Common myeloid progenitor, CD34-positive (primary cell): ENCODE data around the gene DDIT3.
A peak's percentile ranks its signal among the peaks of the same experiment; 100 is the strongest.

Experiments used
- CTCF ChIA-PET: fragments of 350-600 bp; sonication (Branson Sonifier 250); formaldehyde crosslinking; loops from one replicate; lab custom pipeline; 2021; ENCODE audit warnings: antibody characterized with exemption; lab: Charles Lee
- POLR2A ChIA-PET: fragments of 350-600 bp; sonication (Branson Sonifier 250); formaldehyde crosslinking; loops from one replicate; lab custom pipeline; 2021; ENCODE audit warnings: antibody characterized with exemption; lab: Charles Lee
- DNase-seq, 3 donors: peaks; one replicate each; pipeline versions ENCODE4 v3.0.0 to v3.0.0-alpha.2; 2013
- H3K27ac ChIP-seq, 2 experiments: 1 replicate in 1 of 2; 2 replicates in 1 of 2; pipeline ENCODE4 v1.7.0; 2013; ENCODE audit warnings: inconsistent platforms in 2 of 2, low read length in 2 of 2, mild to moderate bottlenecking in 2 of 2, low read depth in 1 of 2, moderate library complexity in 1 of 2; ENCODE audit not compliant: severe bottlenecking in 2 of 2, insufficient read depth in 1 of 2, poor library complexity in 1 of 2
- H3K27me3 ChIP-seq, 5 experiments: replicated peaks in 2 of 5; 1 replicate in 3 of 5; 2 replicates in 2 of 5; pipeline versions ENCODE4 v1.6.1 to v1.7.0; 2013; ENCODE audit warnings: low read length in 4 of 5, mild to moderate bottlenecking in 2 of 5, moderate library complexity in 2 of 5, inconsistent platforms in 1 of 5; ENCODE audit not compliant: insufficient read depth in 5 of 5, control insufficient read depth in 4 of 5
- H3K36me3 ChIP-seq, 4 experiments: 1 replicate in 2 of 4; 2 replicates in 2 of 4; pipeline versions ENCODE4 v1.6.1 to v1.7.0; 2013; ENCODE audit warnings: low read length in 3 of 4, control low read depth in 1 of 4, mild to moderate bottlenecking in 1 of 4; ENCODE audit not compliant: control insufficient read depth in 4 of 4, insufficient read depth in 4 of 4
- H3K4me1 ChIP-seq, 4 experiments: 1 replicate in 3 of 4; 2 replicates in 1 of 4; pipeline versions ENCODE4 v1.6.1 to v1.7.1; 2013; ENCODE audit warnings: low read length in 3 of 4, mild to moderate bottlenecking in 3 of 4, control low read depth in 1 of 4, inconsistent platforms in 1 of 4, moderate library complexity in 1 of 4; ENCODE audit not compliant: control insufficient read depth in 4 of 4, insufficient read depth in 4 of 4; ENCODE audit errors: control extremely low read depth in 1 of 4
- H3K4me3 ChIP-seq, 7 experiments: 1 replicate in 4 of 7; 2 replicates in 3 of 7; pipeline versions ENCODE4 v1.5.1 to v1.7.0; 2013; ENCODE audit warnings: mild to moderate bottlenecking in 7 of 7, low read length in 6 of 7, moderate library complexity in 6 of 7, inconsistent platforms in 2 of 7, low read depth in 2 of 7, control low read depth in 1 of 7; ENCODE audit not compliant: insufficient read depth in 4 of 7, control insufficient read depth in 1 of 7; ENCODE audit errors: extremely low read depth in 1 of 7
- H3K9me3 ChIP-seq, 5 experiments: 1 replicate in 4 of 5; 2 replicates in 1 of 5; pipeline versions ENCODE4 v1.6.1 to v1.7.1; 2013; ENCODE audit warnings: low read length in 4 of 5, mild to moderate bottlenecking in 2 of 5, inconsistent platforms in 1 of 5, low read depth in 1 of 5, moderate library complexity in 1 of 5; ENCODE audit not compliant: control insufficient read depth in 4 of 5, insufficient read depth in 2 of 5; ENCODE audit errors: control extremely low read depth in 1 of 5
- WGBS: methylation state at CpG from one replicate; pipeline ENCODE4 v1.1.5; 2013; ENCODE audit not compliant: insufficient coverage; 5-methylcytosine and 5-hydroxymethylcytosine counted together

Gene DDIT3

GRCh38 chr12:57552306-57552651, 32.0 kb upstream of the DDIT3 start:
- H3K36me3 ChIP-seq: no peaks in the 10 kb centered on the region
- H3K4me1 ChIP-seq: peaks cover 0 to 16% (median 4%) of the 10 kb centered on the region in 4 experiments
- H3K4me3 ChIP-seq: no peak overlapping the region
- POLR2A ChIA-PET: no interaction called here
- H3K9me3 ChIP-seq: no peaks in the 10 kb centered on the region
- no peak for DNase-seq
- peaks cover 0 to 32% (median 6%) of the 10 kb centered on the region in 5 experiments for H3K27me3 ChIP-seq
- WGBS: 88% methylated on average over 1 of the region's 2 CpGs
- H3K27ac ChIP-seq: peak overlapping the region in 1 of 2 experiments; percentile 45
- CTCF ChIA-PET: interaction anchor here (0.9 to 2.6 kb wide), 5 partner anchors 10 to 32 kb away, joined by 3 to 12 read pairs (median 3); no protein-coding TSS in a partner anchor

DNA sequence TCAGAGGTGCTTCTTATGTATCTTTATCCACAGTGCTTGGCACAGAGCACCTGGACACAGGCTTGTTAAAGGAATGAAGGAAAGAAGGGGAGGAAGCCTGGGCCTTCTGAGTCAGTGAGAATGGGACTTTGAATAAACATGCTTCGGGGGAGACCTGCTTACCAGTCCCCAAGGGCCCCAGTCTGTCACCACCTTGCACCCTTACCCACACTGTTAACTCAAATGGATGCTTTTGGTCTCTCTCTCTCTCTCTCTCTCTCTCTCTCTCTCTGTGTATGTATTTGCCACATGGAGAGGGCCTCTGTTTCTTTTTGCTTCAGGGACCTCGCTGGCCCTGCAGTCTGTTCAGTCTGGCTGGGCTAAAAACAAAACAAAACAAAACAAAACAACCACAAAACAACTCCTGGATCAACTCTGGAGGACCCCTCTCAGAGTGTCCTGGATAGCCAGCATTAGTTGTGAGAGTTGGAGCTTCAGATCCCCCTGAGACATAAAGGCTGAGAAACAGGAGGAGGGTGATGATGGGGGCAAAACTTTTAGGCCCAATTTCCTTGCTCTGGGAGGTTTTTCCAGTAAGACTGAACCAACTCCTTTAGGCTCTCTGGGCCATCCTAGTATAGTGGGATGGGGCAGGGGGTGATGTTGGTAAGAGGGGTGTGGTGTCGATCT, 31.5 kb upstream of the DDIT3 start:
- no peak for DNase-seq
- H3K4me1 ChIP-seq: peaks cover 0 to 17% (median 4%) of the 10 kb centered on the region in 4 experiments
- CTCF ChIA-PET: interaction anchor here (0.9 to 2.6 kb wide), 5 partner anchors 11 to 33 kb away, joined by 3 to 12 read pairs (median 3); no protein-coding TSS in a partner anchor
- H3K4me3 ChIP-seq: no peak overlapping the region
- H3K9me3 ChIP-seq: no peaks in the 10 kb centered on the region
- POLR2A ChIA-PET: interaction anchor here (0.7 kb wide), 1 partner anchor 8 kb away, joined by 3 read pairs; no protein-coding TSS in a partner anchor
- H3K27ac ChIP-seq: no peak overlapping the region
- no peaks in the 10 kb centered on the region for H3K36me3 ChIP-seq
- peaks cover 0 to 32% (median 6%) of the 10 kb centered on the region in 5 experiments for H3K27me3 ChIP-seq
- WGBS: no CpG with 5 or more reads among the region's 3 CpGs

- Histone ChIP-seq H3K27me3 (peaks cover 0 to 32% (median 6%) of the 10 kb centered on the region in 5 experiments), H3K4me3 (peak overlapping the region in 4 of 7 experiments; percentile 65 to 79 (median 74)), H3K9me3 (no peaks in the 10 kb centered on the region), H3K36me3 (no peaks in the 10 kb centered on the region), H3K4me1 (peaks cover 0 to 24% (median 10%) of the 10 kb centered on the region in 4 experiments), H3K27ac (no peak overlapping the region)
- ChIA-PET POLR2A (no interaction called here), CTCF (interaction anchor here (2.6 kb wide), 1 partner anchor 34 kb away, joined by 12 read pairs; no protein-coding TSS in a partner anchor)
- WGBS: 38% methylated on average over 3 of the region's 7 CpGs
- no peak for DNase-seq
Observed at GRCh38 chr12:57550641-57551549, 30.6 kb upstream of the DDIT3 start.

GRCh38 chr12:57549909-57550640, 29.8 kb upstream of the DDIT3 start, which contains the start of gene KIF5A:
Gene KIF5A (plus strand): TSS chr12:57550044. CDS start chr12:57550272, 228 bp downstream.
- 5% methylated on average over 44 of the region's 52 CpGs for WGBS

GRCh38 chr12:57549203-57549908, 29.0 kb upstream of the DDIT3 start:
- CTCF ChIA-PET: no interaction called here
- H3K9me3 ChIP-seq: no peaks in the 10 kb centered on the region
- WGBS: 94% methylated on average over 4 of the region's 13 CpGs
- H3K4me3 ChIP-seq: peak overlapping the region in 4 of 7 experiments; percentile 65 to 79 (median 74)
- peaks cover 0 to 32% (median 6%) of the 10 kb centered on the region in 5 experiments for H3K27me3 ChIP-seq
- peaks cover 0 to 28% (median 14%) of the 10 kb centered on the region in 4 experiments for H3K4me1 ChIP-seq
- POLR2A ChIA-PET: no interaction called here
- H3K36me3 ChIP-seq: peaks cover 0 to 4% (median 0%) of the 10 kb centered on the region in 4 experiments
- no peak overlapping the region for H3K27ac ChIP-seq
- no peak for DNase-seq

More at GRCh38 chr12:57549909-57550640, 29.8 kb upstream of the DDIT3 start, which contains the start of gene KIF5A:
- ChIA-PET POLR2A (no interaction called here), CTCF (no interaction called here)
- Histone ChIP-seq H3K36me3 (no peaks in the 10 kb centered on the region), H3K9me3 (no peaks in the 10 kb centered on the region), H3K4me1 (peaks cover 0 to 28% (median 14%) of the 10 kb centered on the region in 4 experiments), H3K4me3 (peak within 1 kb of the TSS in 6 of 7 experiments; percentile 25 to 79 (median 69)), H3K27me3 (peaks cover 0 to 32% (median 6%) of the 10 kb centered on the region in 5 experiments), H3K27ac (no peak within 1 kb of the TSS)
- peak; percentile 25 to 55 (median 44) for DNase-seq

DNA sequence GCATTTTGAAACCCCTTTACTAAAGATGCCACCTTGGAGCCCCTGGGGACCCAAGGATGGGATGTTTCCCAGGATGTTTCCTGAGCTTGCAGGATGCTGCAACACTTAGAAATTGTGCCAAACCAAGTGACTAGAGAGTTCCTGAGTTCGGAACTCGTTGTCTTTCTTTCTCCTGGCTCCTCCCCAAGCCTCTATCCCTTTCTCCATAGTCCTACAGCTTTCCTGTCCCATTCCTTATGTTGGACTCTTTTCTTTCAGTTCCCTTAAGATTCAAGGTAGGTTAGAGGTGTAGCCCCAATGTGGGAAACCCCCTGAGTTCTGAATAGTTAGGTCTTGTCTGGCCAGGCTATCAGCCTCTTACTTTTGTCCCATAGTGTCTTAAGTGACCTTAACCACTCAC, 28.2 kb upstream of the DDIT3 start:
- CTCF ChIA-PET: no interaction called here

More for the DNA sequence above, 28.2 kb upstream of the DDIT3 start:
- H3K27me3 ChIP-seq: peaks cover 0 to 26% (median 6%) of the 10 kb centered on the region in 5 experiments
- H3K9me3 ChIP-seq: no peaks in the 10 kb centered on the region
- DNase-seq: no peak
- WGBS: 55% methylated on average over 2 of the region's 2 CpGs
- H3K36me3 ChIP-seq: peaks cover 0 to 4% (median 0%) of the 10 kb centered on the region in 4 experiments
- H3K4me3 ChIP-seq: no peak overlapping the region
- H3K27ac ChIP-seq: no peak overlapping the region
- peaks cover 0 to 34% (median 19%) of the 10 kb centered on the region in 4 experiments for H3K4me1 ChIP-seq
- POLR2A ChIA-PET: no interaction called here
